Large intestine (tissue), 3 donors: ENCODE results near the gene MGAT3. TPM values are rescaled to one million over a fixed set of nuclear protein-coding genes. Genes with fewer than 3 reads are reported as not detected.
A peak's percentile ranks its signal among the peaks of the same experiment; 100 is the strongest.
"Not testable (repeated sequence)": the region's sequence is repeated elsewhere in the genome, so short reads cannot be mapped to it uniquely, and the experiment has no call there.

ENCODE experiments used
- DNase-seq, 2 donors: peaks; one replicate each; pipeline versions ENCODE4 v3.0.0 to v3.0.0-alpha.2; 2013
- H3K27ac ChIP-seq: one replicate; pipeline ENCODE4 v1.5.1; 2013; ENCODE audit warnings: low read length
- H3K27me3 ChIP-seq: 2 replicates; pipeline ENCODE4 v1.6.1; 2013; ENCODE audit warnings: low read length; ENCODE audit not compliant: control insufficient read depth, insufficient read depth
- H3K36me3 ChIP-seq: 2 replicates; pipeline ENCODE4 v1.6.1; 2013; ENCODE audit warnings: low read length; ENCODE audit not compliant: control insufficient read depth, insufficient read depth
- H3K4me1 ChIP-seq: one replicate; pipeline ENCODE4 v1.6.1; 2013; ENCODE audit warnings: low read length; ENCODE audit not compliant: control insufficient read depth, insufficient read depth
- H3K4me3 ChIP-seq: one replicate; pipeline ENCODE4 v1.5.1; 2013; ENCODE audit warnings: low read length
- H3K9me3 ChIP-seq: one replicate; pipeline ENCODE4 v1.6.1; 2013; ENCODE audit warnings: mild to moderate bottlenecking, low read depth, low read length, moderate library complexity; ENCODE audit not compliant: control insufficient read depth
- WGBS: methylation state at CpG from one replicate; pipeline ENCODE4 v1.1.5; 2013; ENCODE audit warnings: low lambda C conversion rate; ENCODE audit not compliant: insufficient coverage; 5-methylcytosine and 5-hydroxymethylcytosine counted together
- polyA plus RNA-seq: library from polyadenylated mRNA; unstranded; fragments of 120-200 nt; gene quantifications from one replicate; pipeline ENCODE4 v1.2.1, GENCODE V29; 2013

MGAT3 gene
- polyA plus RNA-seq, 1 donor: 24.1 TPM

DNA sequence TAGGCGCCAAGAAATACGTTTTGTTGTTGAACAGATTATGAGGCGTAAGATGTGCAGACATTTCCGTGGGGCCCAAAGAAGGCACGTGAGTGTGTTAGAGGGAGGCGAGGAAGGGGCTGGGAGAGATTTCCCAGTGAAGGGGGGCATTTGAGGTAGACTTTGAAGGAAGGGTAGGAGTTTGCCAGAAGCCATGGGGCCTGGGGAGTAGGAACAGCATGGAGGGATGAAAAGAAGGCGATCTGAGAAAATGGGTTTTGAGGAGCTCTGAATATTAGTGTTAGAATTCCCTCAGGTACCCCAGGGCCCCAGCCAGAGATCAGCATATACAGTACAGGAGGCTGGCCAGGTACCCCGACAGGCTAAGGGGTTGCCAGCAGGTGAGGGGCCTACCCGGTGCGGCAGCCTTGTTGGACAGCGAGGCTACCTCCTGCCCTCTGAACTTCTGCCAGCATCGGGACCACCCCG is 44.9 kb downstream of the MGAT3 start:
- H3K27ac ChIP-seq: peak overlapping the region; percentile 70
- WGBS: no CpG with 5 or more reads among the region's 13 CpGs
- no peaks in the 10 kb centered on the region for H3K9me3 ChIP-seq
- peak overlapping the region; percentile 73 for H3K4me3 ChIP-seq
- H3K4me1 ChIP-seq: peaks cover 21% of the 10 kb centered on the region
- no peaks in the 10 kb centered on the region for H3K27me3 ChIP-seq
- no peak for DNase-seq
- peaks cover 31% of the 10 kb centered on the region for H3K36me3 ChIP-seq

DNA sequence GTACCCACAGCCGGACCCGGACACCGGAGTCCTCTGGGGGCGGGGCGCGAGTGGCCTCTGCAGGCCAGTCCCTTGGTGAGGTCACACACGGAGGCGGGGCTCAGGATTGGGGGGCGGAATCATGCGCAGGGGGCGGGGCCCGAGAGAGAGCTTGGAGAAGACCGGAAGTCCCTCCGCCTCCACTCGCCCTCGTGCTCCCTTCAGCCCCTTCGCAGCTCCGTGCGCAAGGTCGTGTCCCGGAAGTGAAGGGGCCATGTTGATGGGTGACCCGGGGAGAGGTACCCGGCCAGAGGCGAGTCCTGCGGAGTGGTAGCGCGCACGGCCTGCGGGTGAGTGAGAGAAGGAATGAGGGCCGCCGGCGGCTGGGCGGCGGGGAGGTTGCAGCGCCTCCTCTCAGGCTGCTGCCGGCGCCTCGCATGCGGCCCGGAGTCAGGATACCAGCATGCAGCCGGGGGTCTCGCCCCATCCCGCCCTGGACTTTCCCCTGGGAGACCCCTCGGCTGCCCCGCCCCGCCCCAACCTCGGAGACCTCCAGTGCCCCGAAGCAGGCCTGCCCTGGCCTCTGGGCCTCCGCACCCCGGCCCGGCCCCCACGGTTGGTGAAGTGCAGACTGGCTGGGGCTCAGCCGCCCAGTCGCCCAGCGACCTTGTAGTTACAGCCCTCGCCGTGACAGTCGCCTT is 45.4 kb downstream of the MGAT3 start, which contains the start of gene MIEF1:
TSS of gene MIEF1 (plus strand) at position 182 of the 680 bp plus-strand sequence. CDS start 9,005 bp downstream, outside the sequence.
- Histone ChIP-seq H3K36me3 (peaks cover 36% of the 10 kb centered on the region), H3K4me1 (peaks cover 21% of the 10 kb centered on the region)

GRCh38 chr22:39502789-39503409 is 46.1 kb downstream of the MGAT3 start:
- Histone ChIP-seq H3K27ac (peak overlapping the region; percentile 68), H3K27me3 (no peaks in the 10 kb centered on the region), H3K4me3 (peak overlapping the region; percentile 73), H3K36me3 (peaks cover 36% of the 10 kb centered on the region), H3K9me3 (no peaks in the 10 kb centered on the region), H3K4me1 (peaks cover 21% of the 10 kb centered on the region)
- DNase-seq: peak; percentile 38 to 80
- WGBS: 9% methylated on average over 4 of the region's 18 CpGs

More for the DNA sequence above, 45.4 kb downstream of the MGAT3 start, which contains the start of gene MIEF1:
- no peaks in the 10 kb centered on the region for H3K9me3 ChIP-seq
- H3K4me3 ChIP-seq: peak within 1 kb of the TSS; percentile 73
- no peaks in the 10 kb centered on the region for H3K27me3 ChIP-seq
- H3K27ac ChIP-seq: peak within 1 kb of the TSS; percentile 70
- peak; percentile 98 for DNase-seq
- 0% methylated on average over 3 of the region's 58 CpGs for WGBS

- Histone ChIP-seq H3K4me3 (peak overlapping the region; percentile 73), H3K9me3 (no peaks in the 10 kb centered on the region), H3K27me3 (no peaks in the 10 kb centered on the region), H3K27ac (no peak overlapping the region), H3K36me3 (peaks cover 43% of the 10 kb centered on the region), H3K4me1 (peaks cover 21% of the 10 kb centered on the region)
- WGBS: no CpG with 5 or more reads among the region's 6 CpGs
- no peak for DNase-seq
Observed at GRCh38 chr22:39503630-39504029, 46.8 kb downstream of the MGAT3 start.

- no CpG with 5 or more reads among the region's 16 CpGs for WGBS
- H3K4me3 ChIP-seq: no peak overlapping the region
- no peaks in the 10 kb centered on the region for H3K9me3 ChIP-seq
- no peaks in the 10 kb centered on the region for H3K27me3 ChIP-seq
- peaks cover 21% of the 10 kb centered on the region for H3K4me1 ChIP-seq
- DNase-seq: no peak
- H3K36me3 ChIP-seq: peaks cover 44% of the 10 kb centered on the region
- H3K27ac ChIP-seq: no peak overlapping the region
Observed at GRCh38 chr22:39504071-39504470, 47.3 kb downstream of the MGAT3 start.

DNA sequence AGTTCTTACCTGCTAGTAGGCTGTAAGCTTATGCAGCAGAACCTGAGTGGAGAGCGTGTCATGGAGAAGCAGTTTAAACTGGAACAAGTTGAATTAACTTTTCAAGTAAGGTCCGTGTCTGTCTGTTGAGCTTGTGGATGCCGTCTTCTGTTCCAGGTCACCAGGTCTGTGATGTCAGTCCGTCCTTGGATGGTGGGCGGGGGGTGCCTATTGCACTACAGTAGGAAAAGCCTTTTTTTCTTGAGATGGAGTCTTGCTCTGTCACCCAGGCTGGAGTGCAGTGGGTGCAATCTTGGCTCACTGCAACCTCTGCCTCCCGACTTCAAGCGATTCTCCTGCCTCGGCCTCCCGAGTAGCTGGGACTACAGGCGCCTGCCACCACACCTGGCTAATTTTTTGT is 50.2 kb downstream of the MGAT3 start:
- H3K4me3 ChIP-seq, DNase-seq, H3K27ac ChIP-seq, H3K27me3 ChIP-seq, H3K9me3 ChIP-seq: not testable (repeated sequence)
- Histone ChIP-seq H3K36me3 (peaks cover 70% of the 10 kb centered on the region), H3K4me1 (peaks cover 11% of the 10 kb centered on the region)
- WGBS: no CpG with 5 or more reads among the region's 10 CpGs

DNA sequence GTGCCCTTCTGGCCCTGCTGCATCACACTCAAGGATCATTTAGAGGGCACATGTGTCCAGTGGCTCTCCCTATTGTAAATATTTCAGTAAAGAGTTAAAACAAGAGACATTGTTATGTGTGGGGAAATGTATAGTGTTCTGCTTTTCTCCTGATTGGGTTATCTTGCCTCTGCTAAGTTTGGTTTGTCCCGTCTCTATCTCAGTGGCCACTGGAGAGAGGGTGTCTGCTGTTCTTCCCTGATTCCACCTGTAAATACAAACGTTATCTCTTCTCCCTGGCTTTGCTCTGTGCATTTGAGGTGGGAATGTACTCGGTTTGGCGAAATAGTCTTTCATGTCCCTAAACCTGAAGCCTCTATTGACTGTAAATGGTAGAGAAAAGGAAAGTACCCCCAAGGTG is 51.6 kb downstream of the MGAT3 start:
- Histone ChIP-seq H3K9me3 (no peaks in the 10 kb centered on the region), H3K4me3 (no peak overlapping the region), H3K36me3 (peaks cover 78% of the 10 kb centered on the region), H3K4me1 (peaks cover 9% of the 10 kb centered on the region), H3K27ac (no peak overlapping the region), H3K27me3 (no peaks in the 10 kb centered on the region)
- DNase-seq: no peak
- 80% methylated on average over 1 of the region's 4 CpGs for WGBS

GRCh38 chr22:39510529-39511149 is 53.8 kb downstream of the MGAT3 start:
- no peak overlapping the region for H3K4me3 ChIP-seq
- no peak overlapping the region for H3K27ac ChIP-seq
- WGBS: 100% methylated on average over 1 of the region's 4 CpGs
- no peaks in the 10 kb centered on the region for H3K27me3 ChIP-seq
- no peak for DNase-seq
- H3K36me3 ChIP-seq: peaks cover 78% of the 10 kb centered on the region
- peaks cover 7% of the 10 kb centered on the region for H3K4me1 ChIP-seq
- no peaks in the 10 kb centered on the region for H3K9me3 ChIP-seq

- Histone ChIP-seq H3K27ac (no peak overlapping the region), H3K27me3 (no peaks in the 10 kb centered on the region), H3K36me3 (peaks cover 76% of the 10 kb centered on the region), H3K4me1 (peaks cover 7% of the 10 kb centered on the region), H3K9me3 (no peaks in the 10 kb centered on the region), H3K4me3 (no peak overlapping the region)
- 100% methylated on average over 3 of the region's 13 CpGs for WGBS
- no peak for DNase-seq
Observed at GRCh38 chr22:39511226-39511625, 54.4 kb downstream of the MGAT3 start.

DNA sequence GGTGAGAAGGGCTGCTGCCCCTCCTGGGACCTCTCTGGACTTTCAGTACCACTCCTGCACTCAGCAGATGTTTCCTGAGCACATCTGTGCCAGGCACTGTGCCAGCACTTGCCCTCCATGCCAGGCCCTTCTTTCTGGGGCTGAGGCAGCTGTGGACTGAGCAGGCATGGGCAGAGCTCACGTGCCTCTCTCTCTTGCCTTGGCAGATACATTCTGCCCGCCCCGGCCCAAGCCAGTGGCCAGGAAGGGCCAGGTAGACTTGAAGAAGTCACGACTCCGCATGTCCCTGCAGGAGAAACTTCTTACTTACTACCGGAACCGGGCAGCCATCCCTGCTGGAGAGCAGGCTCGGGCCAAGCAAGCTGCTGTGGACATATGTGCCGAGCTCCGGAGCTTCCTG is 55.2 kb downstream of the MGAT3 start:
- no peak overlapping the region for H3K27ac ChIP-seq
- no peaks in the 10 kb centered on the region for H3K9me3 ChIP-seq
- no peaks in the 10 kb centered on the region for H3K27me3 ChIP-seq
- no CpG with 5 or more reads among the region's 10 CpGs for WGBS
- H3K36me3 ChIP-seq: peaks cover 74% of the 10 kb centered on the region
- no peak for DNase-seq
- H3K4me1 ChIP-seq: peaks cover 9% of the 10 kb centered on the region
- H3K4me3 ChIP-seq: no peak overlapping the region
